AG20443 (cell line): ENCODE data around the gene LTB4R.
"Not testable (repeated sequence)": the region's sequence is repeated elsewhere in the genome, so short reads cannot be mapped to it uniquely, and the experiment has no call there.

Experiments used
- DNase-seq: peaks from one replicate; pipeline ENCODE4 v3.0.0; 2012; ENCODE audit warnings: low spot score, mixed read lengths

The LTB4R gene

DNA sequence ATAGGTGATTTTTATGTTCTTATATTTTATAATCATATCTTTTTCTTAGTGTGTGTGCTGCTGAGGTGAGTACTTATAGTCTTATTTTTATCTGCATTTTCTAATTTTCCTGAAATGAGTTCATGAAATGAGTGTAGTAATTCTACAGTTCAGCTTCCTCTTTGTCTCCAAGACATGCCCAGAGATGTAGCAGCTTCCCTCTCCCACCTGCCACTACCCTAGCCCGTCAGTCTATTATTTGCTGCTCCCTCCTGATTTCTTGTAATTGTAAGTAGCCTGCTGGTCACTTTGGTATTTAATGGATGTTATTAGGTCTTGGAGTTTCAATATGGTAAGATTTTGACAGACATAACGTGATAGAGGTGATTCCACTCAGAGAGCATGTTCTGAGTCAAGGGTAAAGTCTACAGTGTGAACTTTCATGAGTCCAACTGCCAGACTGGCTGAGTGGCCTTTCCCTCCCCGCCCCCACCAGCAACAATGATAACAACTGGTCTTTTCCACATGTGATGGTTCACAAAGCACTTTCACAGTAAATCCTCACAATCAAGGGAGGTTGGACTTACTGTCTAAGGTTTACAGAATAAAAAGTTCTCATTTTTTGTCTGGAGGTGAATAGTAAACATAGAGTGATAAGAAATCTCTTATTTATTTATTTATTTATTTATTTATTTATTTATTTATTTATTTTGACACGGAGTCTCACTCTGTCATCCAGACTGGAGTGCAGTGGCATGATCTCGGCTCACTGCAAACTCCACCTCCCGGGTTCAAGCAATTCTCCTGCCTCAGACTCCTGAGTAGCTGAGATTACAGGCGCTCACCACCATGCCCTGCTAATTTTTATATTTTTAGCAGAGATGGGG lies 32.7 kb downstream of the LTB4R start:
- no peak for DNase-seq

DNA sequence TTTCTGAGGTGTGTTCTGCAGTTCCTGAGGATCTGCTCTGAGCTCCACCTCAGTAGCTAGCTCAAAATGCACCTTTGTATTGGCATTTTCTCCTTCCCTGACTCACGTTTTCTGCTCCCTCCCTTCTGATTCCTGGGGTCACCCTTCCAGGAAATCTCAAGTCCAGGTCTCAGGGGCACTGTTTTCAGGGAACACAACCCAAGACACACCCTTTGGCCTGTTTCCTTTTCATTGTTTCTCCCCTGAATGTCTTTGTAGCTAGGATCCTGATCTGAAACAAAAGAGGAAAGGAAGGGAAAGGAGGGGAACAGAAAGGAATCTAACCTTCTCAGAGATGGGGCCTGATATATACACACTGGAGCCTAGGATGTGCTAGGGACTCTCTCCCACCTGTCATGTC lies 35.8 kb downstream of the LTB4R start:
- no peak for DNase-seq

DNA sequence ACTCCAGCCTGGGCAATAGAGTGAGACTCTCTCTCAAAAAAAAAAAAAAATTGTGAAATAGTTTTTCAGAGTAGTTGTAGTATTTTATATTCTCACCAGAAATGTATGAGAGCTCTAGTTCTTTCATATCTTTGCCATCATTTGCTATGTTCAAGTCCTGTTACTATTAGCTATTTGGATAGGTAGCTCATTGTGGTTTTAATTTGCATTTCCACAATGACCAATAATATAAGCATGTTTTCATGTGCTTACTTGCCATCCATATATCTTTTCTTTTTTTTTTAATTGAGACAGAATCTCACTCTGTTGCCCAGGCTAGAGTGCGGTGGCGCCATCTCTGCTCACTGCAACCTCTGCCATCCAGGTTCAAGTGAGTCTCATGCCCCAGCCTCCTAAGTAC lies 36.9 kb downstream of the LTB4R start:
- DNase-seq, result no peak

DNA sequence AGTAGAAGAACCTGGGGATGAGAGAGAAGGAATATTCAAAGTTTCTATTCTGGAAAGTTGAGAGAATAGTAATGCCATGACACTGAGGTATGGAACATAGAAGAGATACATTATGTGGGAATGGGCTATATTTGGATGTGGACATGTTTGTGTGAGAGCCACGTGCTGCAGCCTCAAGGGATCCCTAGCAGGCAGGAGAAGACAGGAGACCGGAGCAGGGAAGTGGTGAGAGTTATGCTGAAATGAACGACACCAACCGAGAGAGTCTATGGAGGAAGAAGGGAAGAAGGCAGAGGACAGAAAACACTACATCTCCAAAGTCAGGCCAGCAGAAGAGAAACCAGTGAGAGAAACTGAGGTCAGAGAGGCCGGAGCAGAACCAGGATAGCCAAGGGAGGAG lies 38.4 kb downstream of the LTB4R start:
- no peak for DNase-seq

DNA sequence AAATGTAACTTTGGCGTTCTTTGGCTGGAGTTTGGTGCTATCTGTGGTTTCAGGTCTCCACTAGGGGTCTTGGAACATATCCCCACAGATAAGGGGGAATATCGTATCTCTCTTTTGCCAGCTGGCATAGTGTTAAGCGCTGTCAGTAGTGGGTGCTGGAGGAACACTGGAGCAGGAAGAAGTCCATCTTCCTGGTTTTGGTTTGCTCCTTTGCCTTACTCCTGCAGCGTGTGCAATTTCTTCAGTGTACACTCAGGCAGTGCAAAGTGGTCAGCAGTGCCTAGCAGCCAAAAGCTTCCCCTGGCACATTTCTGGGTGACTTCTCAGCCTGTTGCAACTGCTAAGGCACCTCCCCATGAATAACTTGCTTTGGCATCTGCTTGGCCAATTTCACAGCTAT lies 40.2 kb downstream of the LTB4R start:
- peak; percentile 57 for DNase-seq

DNA sequence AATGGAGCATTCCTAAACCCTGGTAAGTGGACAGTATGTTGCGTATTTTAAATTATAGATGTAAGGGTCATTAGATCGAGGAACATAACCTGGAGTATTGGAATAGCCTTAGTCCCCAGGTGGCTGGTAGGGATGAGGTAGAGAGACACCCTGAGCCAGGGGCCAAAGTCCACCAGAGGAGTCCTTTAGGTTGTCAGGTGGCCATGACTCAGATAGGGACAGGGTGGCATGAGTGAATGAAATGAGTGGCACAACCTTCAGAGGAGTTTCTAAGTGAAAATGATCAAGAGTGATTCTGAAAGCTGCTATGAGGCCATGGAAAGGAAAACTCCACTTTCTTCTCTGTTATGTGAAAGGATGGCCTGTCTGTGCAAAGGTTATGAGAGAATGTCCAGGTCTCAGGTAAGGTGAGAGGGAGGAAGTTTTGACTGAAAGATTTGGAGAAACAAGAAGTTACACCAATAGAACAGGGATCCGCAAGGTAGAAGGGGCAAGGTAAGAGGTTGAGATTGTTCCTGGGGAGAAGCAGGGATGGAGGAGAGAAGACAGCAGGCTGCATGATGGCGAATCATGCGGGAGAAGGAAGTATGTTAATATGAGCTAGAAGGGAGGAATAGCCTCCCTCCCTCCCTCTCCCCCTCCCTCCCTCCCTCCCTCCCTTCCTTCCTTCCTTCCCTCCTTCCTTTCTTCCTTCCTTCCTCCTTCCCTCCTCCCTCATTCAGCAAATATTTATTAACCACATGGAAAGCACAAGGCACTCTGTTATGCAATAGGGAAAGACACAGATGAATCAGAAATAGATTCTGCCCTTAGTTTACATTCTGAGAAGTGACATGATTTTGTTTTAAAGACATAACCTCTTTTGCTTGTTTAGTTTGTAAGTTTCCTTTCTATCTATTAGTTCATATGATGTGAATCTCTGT lies 42.5 kb downstream of the LTB4R start:
- DNase-seq, result peak; percentile 43

DNA sequence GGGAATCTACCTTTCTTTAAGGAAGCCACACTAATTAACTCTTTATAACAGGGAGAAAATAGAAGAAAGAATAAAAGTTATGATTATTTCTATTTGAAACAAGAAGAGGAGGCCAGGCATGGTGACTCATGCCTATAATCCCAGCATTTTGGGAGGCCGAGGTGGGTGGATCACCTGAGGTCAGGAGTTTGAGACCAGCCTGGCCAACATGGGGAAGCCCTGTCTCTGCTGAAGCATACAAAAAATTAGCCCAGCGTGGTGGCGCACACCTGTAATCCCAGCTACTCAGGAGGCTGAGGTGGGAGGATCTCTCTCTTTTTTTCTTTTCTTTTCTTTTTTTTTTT lies 43.2 kb downstream of the LTB4R start:
- DNase-seq, result not testable (repeated sequence)

DNA sequence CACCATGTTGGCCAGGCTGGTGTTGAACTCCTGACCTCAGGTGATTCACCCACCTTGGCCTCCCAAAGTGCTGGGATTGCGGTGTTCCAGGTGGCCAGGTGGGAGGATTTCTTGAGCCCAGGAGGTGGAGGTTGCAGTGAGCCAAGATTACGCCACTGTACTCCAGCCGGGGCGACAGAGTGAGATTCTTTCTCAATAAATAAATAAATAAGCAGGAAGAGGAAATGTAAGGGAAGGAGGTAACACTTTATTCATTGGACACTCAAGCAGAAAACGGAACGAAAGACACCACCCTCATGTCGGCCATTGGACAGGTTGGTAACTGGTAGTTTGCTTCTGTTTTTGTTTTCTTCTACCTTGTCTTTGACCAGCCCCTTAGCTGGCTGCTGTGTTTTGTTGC lies 43.7 kb downstream of the LTB4R start:
- DNase-seq, result no peak

DNA sequence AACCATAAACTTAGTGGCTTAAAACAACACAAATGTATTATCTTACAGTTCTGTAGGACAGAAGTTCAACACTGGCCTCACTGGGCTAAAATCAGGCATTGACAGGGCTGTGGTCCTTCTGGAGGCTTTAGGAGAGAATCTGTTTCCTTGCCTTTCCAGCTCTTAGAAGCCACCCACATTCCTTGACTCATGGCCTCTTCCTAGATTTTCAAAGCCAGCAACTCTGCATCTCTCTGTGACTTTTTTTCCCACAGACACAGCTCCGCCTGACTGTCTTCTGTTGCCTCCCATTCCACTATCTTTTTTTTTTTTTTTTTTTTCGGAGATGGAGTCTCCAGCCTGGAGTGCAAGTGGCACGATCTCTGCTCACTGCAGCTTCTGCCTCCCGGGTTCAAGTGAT lies 44.9 kb downstream of the LTB4R start:
- DNase-seq, result no peak

DNA sequence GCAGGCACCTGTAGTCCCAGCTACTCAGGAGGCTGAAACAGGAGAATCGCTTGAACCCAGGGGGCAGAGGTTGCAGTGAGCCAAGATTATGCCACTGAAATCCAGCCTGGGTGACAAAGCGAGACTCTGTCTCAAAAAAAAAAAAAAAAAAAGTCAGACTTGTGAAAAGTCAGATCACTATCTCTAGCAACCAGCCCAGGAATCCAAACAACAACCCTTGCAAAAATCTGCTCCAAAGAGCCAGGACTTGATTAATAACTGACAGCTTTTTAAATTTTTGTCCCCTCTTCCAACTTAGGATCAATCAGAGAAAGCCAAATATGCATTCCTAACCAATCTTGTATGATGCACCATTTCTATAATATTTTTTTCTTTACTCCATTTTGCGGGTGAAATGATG lies 49.0 kb downstream of the LTB4R start:
- no peak for DNase-seq

DNA sequence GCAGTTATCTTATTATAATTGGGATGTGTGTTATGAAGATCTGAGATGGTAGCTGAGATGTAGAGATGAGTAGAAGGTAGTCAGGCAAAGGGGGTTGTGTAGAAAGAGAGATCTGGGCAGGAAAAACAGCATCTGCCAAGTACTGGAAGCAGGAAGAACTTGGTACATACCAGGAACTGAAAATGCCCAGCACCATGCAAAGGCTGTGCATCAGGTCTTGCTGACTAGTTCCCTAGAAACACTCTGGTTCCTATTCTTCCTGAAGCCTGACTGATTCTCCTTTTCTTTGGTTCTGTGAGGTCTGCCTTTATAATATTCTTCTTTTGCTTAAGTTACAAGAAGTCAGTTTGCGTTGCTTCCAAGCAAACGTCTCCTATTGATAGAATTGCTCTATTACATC lies 50.0 kb downstream of the LTB4R start:
- no peak for DNase-seq

DNA sequence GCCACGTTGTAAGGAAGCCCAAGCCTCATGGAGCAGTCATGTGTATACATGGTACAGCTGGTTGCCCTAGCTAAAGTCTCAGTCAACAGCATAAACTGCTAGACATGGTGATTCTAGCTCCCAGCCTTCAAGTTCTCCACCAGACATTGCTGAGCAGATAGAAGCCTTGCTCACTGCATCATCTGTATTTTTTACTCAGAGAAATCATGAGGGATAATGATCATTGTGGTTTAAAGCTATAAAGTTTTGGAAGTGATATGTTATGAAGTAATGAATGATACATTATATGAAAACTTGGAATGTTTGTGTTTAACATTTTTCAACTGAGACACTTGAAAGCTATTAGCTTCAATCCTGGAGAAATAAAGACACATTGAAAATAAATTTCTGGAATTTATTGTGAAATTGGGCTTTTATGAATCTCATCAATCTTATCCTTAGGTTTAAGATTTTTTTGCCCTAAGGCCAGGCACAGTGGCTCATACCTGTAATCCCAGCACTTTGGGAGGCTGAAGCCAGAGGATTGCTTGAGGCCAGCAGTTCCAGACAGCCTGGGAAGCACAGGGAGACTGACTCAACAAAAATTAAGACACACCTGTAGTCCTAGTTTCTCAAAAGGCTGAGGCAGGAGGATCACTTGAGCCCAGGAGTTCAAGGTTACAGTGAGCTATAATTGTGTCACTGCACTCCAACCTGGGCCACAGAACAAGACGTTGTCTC lies 51.1 kb downstream of the LTB4R start:
- DNase-seq, result peak; percentile 45

DNA sequence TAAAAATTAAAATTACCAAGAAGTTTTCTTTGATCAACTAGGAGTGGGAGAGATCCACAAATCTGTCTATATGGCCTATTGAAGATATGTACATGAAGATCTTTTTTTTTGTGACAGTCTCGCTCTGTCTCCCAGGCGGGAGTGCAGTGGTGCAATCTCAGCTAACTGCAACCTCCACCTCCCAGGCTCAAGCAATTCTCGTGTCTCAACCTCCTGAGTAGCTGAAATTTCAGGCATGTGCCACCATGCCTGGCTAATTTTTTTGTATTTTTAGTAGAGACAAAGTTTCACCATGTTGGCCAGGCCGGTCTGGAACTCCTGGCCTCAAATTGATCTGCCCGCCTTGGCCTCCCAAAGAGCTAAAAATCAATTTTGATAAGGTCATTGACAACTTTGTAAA lies 52.1 kb downstream of the LTB4R start:
- no peak for DNase-seq

DNA sequence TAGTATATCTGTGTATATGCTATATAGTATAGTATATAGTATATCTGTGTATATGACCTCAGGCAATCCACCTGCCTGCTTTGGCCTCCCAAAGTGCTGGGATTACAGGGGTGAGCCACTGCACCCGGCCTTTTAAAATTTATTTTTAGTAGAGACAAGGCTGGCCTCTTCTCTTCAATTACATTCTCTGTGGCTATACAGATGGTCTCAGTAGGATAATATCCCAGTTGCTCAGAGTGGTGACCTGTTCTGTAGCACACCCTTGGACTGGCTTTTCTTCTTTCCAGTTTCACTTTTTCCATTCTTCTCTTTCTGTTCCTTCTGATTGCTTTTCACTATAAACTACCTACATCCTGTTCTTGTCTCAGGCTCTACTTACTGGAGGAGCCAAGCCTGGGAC lies 53.5 kb downstream of the LTB4R start:
- no peak for DNase-seq

DNA sequence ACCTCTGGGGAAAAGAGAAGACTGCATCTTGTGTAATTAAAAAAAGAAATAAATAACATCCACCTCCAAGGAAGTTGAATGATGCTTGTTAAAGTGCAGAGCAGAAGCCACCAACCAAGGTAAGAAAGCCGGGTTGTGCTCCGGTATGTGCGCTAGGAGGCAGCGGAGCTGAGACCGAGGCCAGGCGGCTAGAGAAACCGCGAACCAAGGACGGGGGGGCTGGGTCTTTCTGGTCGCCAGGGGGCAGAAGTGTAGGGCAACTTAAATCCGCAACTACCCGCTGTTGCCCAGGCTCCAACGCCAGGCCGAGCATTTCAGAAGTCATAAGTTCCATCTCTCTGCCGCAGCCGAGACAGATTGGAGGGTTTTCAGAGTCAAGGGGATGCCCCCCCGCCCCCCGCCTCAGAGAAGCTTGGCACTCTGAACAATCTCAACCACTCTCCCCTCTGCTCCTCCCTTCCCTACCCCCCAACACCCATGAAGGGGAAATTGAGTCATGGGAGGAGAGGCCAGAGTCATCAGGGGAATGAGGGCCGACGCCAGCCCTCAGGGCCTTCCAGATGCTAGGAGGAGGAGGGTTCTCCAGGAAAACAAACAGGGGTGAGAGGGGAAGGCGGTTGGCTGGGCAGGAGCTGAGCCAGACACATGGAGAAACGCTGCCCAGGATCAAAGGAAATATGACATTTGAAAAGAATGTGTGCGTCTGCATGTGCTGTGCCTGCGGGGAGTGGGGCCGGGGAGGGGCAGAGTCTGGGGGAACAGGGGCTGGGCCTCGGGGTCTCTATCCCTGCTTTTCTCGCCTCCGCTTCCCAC lies 54.5 kb downstream of the LTB4R start:
- peak; percentile 84 for DNase-seq

DNA sequence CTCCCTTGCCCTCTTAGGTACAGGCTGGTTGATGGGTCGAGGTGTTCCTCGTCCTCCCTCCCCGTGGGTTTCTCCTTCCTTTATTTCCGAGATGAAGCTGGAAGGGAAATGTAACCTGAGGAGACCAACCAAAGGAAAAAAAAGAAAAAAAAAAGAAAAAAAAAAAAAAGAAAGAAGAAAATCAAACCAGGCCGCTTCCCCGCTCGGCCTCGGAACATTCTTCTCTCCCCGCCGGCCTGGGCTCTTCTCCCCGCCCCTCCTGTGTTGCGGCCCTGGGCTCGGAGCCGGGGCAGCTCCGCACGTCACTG lies 55.1 kb downstream of the LTB4R start:
- no peak for DNase-seq

DNA sequence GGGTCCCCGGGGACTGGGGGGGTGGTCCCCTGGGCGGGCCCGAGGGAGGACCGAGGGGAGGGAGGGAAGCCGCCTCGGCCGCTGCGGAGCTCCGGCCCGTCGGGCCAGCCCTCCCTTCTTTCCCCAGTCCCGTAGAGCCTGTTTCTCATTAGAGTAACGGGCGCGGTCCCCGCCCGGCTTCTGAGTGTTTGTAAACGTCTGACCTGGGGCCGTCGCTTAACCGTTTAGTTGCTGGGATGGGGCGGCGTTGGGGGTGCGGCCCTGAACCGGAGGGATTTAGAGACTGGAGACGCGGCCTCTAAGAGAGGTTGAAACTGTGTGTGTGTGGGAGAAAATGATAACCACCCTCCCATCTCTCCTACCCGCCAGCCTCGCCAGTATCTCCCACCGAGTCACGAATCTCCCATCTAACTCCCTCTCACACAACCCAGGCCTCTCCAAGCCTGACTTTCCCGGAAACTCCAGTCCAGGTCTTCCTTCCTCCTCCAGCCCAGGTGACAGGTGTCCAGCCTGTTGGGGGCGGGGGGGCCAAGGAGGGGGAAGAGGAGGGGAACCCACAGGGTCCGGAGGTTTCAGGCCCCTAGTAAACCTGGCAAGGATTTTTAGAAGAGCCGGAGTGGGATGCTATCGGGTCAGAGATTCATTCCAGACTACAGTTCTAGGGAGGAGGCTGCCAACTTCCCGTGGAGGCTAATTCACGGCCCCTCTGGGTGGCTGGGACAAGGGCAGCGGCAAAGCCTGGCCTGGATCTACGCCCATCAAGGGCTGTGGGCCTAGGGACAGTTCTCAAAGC lies 55.6 kb downstream of the LTB4R start:
- DNase-seq, result peak; percentile 92
